Aorta (tissue), 5 donors: ENCODE results near the gene KHSRP. TPM values are rescaled to one million over a fixed set of nuclear protein-coding genes. Genes with fewer than 3 reads are reported as not detected.

Experiments used
- ATAC-seq: fragments of 200-7000 bp; cut with Tn5 transposase; one replicate; pipeline ENCODE4 v1.9.1; 2022; ENCODE audit warnings: moderate library complexity; ENCODE audit not compliant: low FRiP score
- DNase-seq, 2 donors: peaks; one replicate each; pipeline ENCODE4 v3.0.0-alpha.2; 2020
- H3K27ac ChIP-seq, 2 donors: one replicate each; pipeline ENCODE4 v1.5.1; 2013; ENCODE audit warnings: low read length in 2 of 2, mild to moderate bottlenecking in 2 of 2, moderate library complexity in 2 of 2, control low read depth in 1 of 2, inconsistent platforms in 1 of 2, low read depth in 1 of 2
- H3K27me3 ChIP-seq, 2 donors: one replicate each; pipeline ENCODE4 v1.6.1; 2013; ENCODE audit warnings: control low read depth in 1 of 2, low read length in 1 of 2, mild to moderate bottlenecking in 1 of 2, moderate library complexity in 1 of 2; ENCODE audit not compliant: insufficient read depth in 2 of 2, control insufficient read depth in 1 of 2
- H3K36me3 ChIP-seq, 2 donors: one replicate each; pipeline ENCODE4 v1.6.1; 2013; ENCODE audit warnings: control low read depth in 1 of 2, low read length in 1 of 2, mild to moderate bottlenecking in 1 of 2; ENCODE audit not compliant: insufficient read depth in 2 of 2, control insufficient read depth in 1 of 2
- H3K4me1 ChIP-seq, 2 donors: one replicate each; pipeline ENCODE4 v1.6.1; 2013; ENCODE audit warnings: low read length in 2 of 2, control low read depth in 1 of 2, mild to moderate bottlenecking in 1 of 2, moderate library complexity in 1 of 2; ENCODE audit not compliant: insufficient read depth in 2 of 2, control insufficient read depth in 1 of 2
- H3K4me3 ChIP-seq, 2 donors: one replicate each; pipeline ENCODE4 v1.5.1; 2013; ENCODE audit warnings: low read length in 2 of 2, control low read depth in 1 of 2, mild to moderate bottlenecking in 1 of 2
- H3K9me3 ChIP-seq: one replicate; pipeline ENCODE4 v1.6.1; 2013; ENCODE audit warnings: mild to moderate bottlenecking, low read length; ENCODE audit not compliant: control insufficient read depth
- WGBS, 2 donors: extraction: QIAGEN DNeasy Blood & Tissue Kit; methylation state at CpG; one replicate each; pipeline ENCODE4 v1.1.7; 2013; 5-methylcytosine and 5-hydroxymethylcytosine counted together
- intact Hi-C, 2 donors: fragments of 100-400 bp; cut with DNase I; formaldehyde crosslinking; loops; one replicate each; pipeline versions ENCODE4 v1.14.2 to v1.15.0; 2022
- polyA plus RNA-seq, 2 donors: library from polyadenylated mRNA; stranded (reverse); fragments of 200-250 nt; gene quantifications; one replicate each; pipeline ENCODE4 v1.2.3, GENCODE V29; 2013
- total RNA-seq, 2 donors: library from RNA; stranded (reverse); fragmentation: NEBNext Ultra II Directional; extraction: Animal tissue kit (Norgen Biotek cat#: 25700); gene quantifications; one replicate each; pipeline ENCODE4 v1.2.1, GENCODE V29; 2021
- donor health status: healthy with polysubstance abuse.
- donor health status: Bipolar disorder and iron deficiency.
- donor health status: DM: no; HTN: no; CAD: no.
- donor health status: DM: no; HTN: no; CAD: no.
- donor health status: DM: yes; HTN: yes; CAD: no.

Gene KHSRP
- total and polyA plus RNA-seq, 4 donors: 69.7 to 151 (median 109) TPM

GRCh38 chr19:6376512-6377190, 48.0 kb downstream of the KHSRP start:
- 73 to 74% methylated on average over 19 of the region's 19 CpGs for WGBS, 2 donors
- Histone ChIP-seq H3K9me3 (no peaks in the 10 kb centered on the region), H3K36me3 (peaks cover 0 to 17% of the 10 kb centered on the region in 2 donors), H3K4me3 (no peak overlapping the region), H3K27me3 (no peaks in the 10 kb centered on the region), H3K4me1 (no peaks in the 10 kb centered on the region), H3K27ac (no peak overlapping the region)
- ATAC-seq (no peak), DNase-seq (no peak)
- intact Hi-C loops: no loop called here

DNA sequence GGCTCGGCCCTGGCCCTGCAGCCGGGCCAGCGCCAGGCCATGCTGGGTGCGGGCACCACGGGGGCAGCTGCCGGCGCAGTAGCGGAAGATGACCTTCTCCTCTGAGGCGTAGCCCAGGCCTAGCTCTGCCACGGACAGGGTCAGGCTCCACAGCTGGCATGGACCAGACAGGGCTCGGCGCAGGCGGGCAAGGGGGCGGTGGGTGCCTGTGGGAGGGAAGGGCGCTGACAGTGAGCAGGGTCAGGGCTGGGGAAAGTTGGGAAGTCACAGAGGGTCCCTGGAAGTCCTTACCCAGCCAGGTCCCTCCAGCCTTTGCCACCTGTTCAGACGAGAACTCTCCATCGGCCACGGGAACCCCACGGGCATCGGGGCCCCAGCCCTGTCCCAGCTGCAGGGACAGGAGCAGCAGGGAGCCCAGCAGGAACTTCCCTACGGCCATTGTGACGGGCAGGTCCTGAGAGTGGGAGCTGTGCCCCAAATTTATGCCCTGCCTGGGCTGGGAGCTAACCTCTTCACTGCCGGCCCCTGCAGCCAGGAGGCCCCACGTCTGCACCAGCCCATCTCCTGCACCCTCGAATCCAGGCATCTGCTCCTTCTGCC, 49.1 kb downstream of the KHSRP start, which contains the start of gene PSPN:
TSS of gene PSPN (minus strand) at position 523 of the 600 bp plus-strand sequence. CDS start at position 439, 84 bp downstream.
- intact Hi-C loops: no loop called here
- ATAC-seq: no peak
- H3K27me3 ChIP-seq: no peaks in the 10 kb centered on the region
- H3K4me3 ChIP-seq: no peak within 1 kb of the TSS
- H3K27ac ChIP-seq: no peak within 1 kb of the TSS
- H3K4me1 ChIP-seq: no peaks in the 10 kb centered on the region
- DNase-seq: no peak
- H3K9me3 ChIP-seq: no peaks in the 10 kb centered on the region
- H3K36me3 ChIP-seq: peaks cover 0 to 8% of the 10 kb centered on the region in 2 donors
- WGBS, 2 donors: 84 to 85% methylated on average over 25 of the region's 25 CpGs

DNA sequence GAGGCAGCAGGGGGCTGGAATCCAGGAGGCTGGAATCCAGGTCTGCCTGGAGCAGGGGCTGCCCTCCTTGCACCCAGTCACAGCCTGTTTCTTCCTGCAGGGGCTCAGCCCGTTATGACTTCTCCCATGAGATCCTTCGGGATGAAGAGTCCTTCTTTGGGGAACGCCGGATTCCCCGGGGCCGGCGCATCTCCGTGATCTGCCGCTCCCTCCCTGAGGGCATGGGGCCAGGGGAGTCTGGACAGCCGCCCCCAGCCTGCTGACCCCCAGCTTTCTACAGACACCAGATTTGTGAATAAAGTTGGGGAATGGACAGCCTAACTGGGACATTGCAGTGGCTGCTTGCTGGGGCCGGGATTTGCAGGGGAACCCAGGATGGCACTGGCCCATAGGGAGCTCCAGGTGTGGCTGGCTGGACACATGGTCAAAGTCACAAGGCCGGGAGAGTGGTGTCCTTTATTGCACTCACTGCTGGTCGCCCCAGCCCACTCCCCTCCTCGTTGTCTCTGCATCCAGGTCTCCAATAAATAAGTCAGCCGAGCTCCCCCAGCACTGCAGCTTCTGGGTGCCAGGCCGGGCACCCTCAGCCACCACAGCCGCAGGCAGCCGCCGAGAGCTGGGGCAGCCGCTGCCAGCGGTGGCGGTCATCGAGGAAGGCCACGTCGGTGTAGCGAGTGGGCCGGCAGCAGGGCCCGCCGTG, 49.8 kb downstream of the KHSRP start:
- Histone ChIP-seq H3K4me1 (no peaks in the 10 kb centered on the region), H3K27ac (no peak overlapping the region), H3K4me3 (no peak overlapping the region), H3K36me3 (peaks cover 0 to 2% of the 10 kb centered on the region in 2 donors), H3K9me3 (no peaks in the 10 kb centered on the region), H3K27me3 (no peaks in the 10 kb centered on the region)
- DNase-seq (no peak), ATAC-seq (no peak)
- intact Hi-C loops: no loop called here
- WGBS, 2 donors: 87% methylated on average over 29 of the region's 29 CpGs

- intact Hi-C loops: no loop called here
- WGBS, 2 donors: 55 to 62% methylated on average over 29 of the region's 29 CpGs
- DNase-seq (peak in 1 of 2 donors; percentile 79), ATAC-seq (no peak)
- Histone ChIP-seq H3K27me3 (no peaks in the 10 kb centered on the region), H3K36me3 (no peaks in the 10 kb centered on the region), H3K9me3 (no peaks in the 10 kb centered on the region), H3K4me3 (no peak overlapping the region), H3K27ac (no peak overlapping the region), H3K4me1 (no peaks in the 10 kb centered on the region)
These were observed 50.4 kb downstream of the KHSRP start for GRCh38 chr19:6374161-6374709.

DNA sequence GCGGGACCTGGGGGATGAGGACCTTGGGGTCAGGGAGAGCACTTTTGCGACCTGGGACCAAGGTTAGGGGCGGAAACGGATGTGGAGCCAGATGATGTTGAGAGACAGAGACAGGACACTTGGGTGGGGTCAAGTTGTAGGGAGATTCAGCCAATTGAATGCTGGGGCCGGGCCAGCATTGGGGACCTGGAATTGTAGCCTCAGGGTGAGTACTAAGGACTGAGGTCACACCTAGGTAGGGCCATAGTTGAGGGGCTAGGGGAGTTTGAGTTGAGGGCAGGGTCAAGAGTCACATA, 50.9 kb downstream of the KHSRP start:
- WGBS, 2 donors: 28% methylated on average over 5 of the region's 5 CpGs
- intact Hi-C loops: loop anchor here in 1 of 2 donors (2.0 kb wide), 1 partner anchor 51 kb away; the partner anchor contains the start of gene KHSRP
- H3K27ac ChIP-seq: peak overlapping the region in 1 of 2 donors; percentile 28
- H3K9me3 ChIP-seq: no peaks in the 10 kb centered on the region
- peak overlapping the region in 1 of 2 donors; percentile 8 for H3K4me3 ChIP-seq
- no peaks in the 10 kb centered on the region for H3K36me3 ChIP-seq
- H3K4me1 ChIP-seq: no peaks in the 10 kb centered on the region
- no peaks in the 10 kb centered on the region for H3K27me3 ChIP-seq
- ATAC-seq (no peak), DNase-seq (no peak)

GRCh38 chr19:6373096-6373812, 51.4 kb downstream of the KHSRP start:
- Histone ChIP-seq H3K9me3 (no peaks in the 10 kb centered on the region), H3K36me3 (no peaks in the 10 kb centered on the region), H3K27ac (peak overlapping the region; percentile 85 to 95), H3K4me1 (no peaks in the 10 kb centered on the region), H3K4me3 (peak overlapping the region; percentile 30 to 52), H3K27me3 (no peaks in the 10 kb centered on the region)
- ATAC-seq (peak; percentile 95), DNase-seq (peak; percentile 99 to 100)
- 1% methylated on average over 37 to 53 of the region's 53 CpGs for WGBS, 2 donors
- intact Hi-C loops: loop anchor here in 1 of 2 donors (2.0 kb wide), 1 partner anchor 52 kb away; the partner anchor contains the start of gene KHSRP

- ATAC-seq: peak; percentile 94
- intact Hi-C loops: loop anchor here in 1 of 2 donors (2.0 kb wide), 1 partner anchor 52 kb away; the partner anchor contains the start of gene KHSRP
These were observed 52.0 kb downstream of the KHSRP start, which contains the start of gene ALKBH7 for GRCh38 chr19:6372594-6373095. Gene ALKBH7 (plus strand): TSS chr19:6372794. CDS start chr19:6372821, 27 bp downstream.

GRCh38 chr19:6364353-6364752, 60.3 kb downstream of the KHSRP start:
- Histone ChIP-seq H3K27ac (no peak overlapping the region), H3K4me3 (no peak overlapping the region), H3K4me1 (no peaks in the 10 kb centered on the region), H3K36me3 (peaks cover 4 to 5% of the 10 kb centered on the region in 2 donors), H3K9me3 (no peaks in the 10 kb centered on the region), H3K27me3 (no peaks in the 10 kb centered on the region)
- DNase-seq (peak in 1 of 2 donors; percentile 76), ATAC-seq (no peak)
- intact Hi-C loops: loop anchor here in 1 of 2 donors (10.0 kb wide), 1 partner anchor 90 kb away; the partner anchor contains the start of gene MLLT1
- 96 to 97% methylated on average over 21 of the region's 21 CpGs for WGBS, 2 donors

More at GRCh38 chr19:6372594-6373095, 52.0 kb downstream of the KHSRP start, which contains the start of gene ALKBH7:
- peak within 1 kb of the TSS; percentile 30 to 52 for H3K4me3 ChIP-seq
- WGBS, 2 donors: 1% methylated on average over 43 to 47 of the region's 47 CpGs
- H3K27me3 ChIP-seq: no peaks in the 10 kb centered on the region
- H3K9me3 ChIP-seq: no peaks in the 10 kb centered on the region
- no peaks in the 10 kb centered on the region for H3K4me1 ChIP-seq
- DNase-seq: peak; percentile 97 to 100
- H3K27ac ChIP-seq: peak within 1 kb of the TSS; percentile 85 to 95
- H3K36me3 ChIP-seq: no peaks in the 10 kb centered on the region
